ENCODE data around the gene SRRM2.

DNA sequence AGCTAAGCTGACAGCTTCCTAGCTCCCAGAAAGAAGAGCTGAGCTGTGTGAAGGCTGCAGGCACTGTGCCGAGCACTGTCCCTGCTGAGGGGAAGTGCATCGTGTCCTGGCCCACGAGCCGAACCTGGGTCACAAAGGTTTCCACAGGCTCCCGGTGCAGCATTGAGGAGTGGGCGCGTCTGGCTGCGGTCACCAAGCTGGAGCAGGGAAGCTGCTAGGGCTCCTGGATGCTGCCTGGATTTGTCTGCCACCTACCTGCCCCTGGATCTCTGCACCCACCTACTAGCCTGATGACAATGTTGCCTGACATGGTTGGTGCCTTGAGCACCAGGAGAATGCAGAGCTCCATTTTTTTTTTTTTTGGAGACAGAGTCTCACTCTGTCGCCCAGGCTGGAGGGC is 6.5 kb upstream of the SRRM2 start:
- TF ChIP-seq, protein P1, sequence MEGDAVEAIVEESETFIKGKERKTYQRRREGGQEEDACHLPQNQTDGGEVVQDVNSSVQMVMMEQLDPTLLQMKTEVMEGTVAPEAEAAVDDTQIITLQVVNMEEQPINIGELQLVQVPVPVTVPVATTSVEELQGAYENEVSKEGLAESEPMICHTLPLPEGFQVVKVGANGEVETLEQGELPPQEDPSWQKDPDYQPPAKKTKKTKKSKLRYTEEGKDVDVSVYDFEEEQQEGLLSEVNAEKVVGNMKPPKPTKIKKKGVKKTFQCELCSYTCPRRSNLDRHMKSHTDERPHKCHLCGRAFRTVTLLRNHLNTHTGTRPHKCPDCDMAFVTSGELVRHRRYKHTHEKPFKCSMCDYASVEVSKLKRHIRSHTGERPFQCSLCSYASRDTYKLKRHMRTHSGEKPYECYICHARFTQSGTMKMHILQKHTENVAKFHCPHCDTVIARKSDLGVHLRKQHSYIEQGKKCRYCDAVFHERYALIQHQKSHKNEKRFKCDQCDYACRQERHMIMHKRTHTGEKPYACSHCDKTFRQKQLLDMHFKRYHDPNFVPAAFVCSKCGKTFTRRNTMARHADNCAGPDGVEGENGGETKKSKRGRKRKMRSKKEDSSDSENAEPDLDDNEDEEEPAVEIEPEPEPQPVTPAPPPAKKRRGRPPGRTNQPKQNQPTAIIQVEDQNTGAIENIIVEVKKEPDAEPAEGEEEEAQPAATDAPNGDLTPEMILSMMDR (IDR thresholded peaks at IDR 0.05; ENCODE audit: insufficient read depth, low read depth, low read length), result no peak
- no peak for TF ChIP-seq EZH2 (IDR thresholded peaks at IDR 0.05; ENCODE audit: insufficient read depth, low read length)
